BJ (cell line): ENCODE measurements around the gene HMCN1. TPM values are rescaled to one million over a fixed set of nuclear protein-coding genes. Genes with fewer than 3 reads are reported as not detected.

Experiments
- CTCF ChIA-PET: fragments of 350-600 bp; formaldehyde crosslinking; extraction: SDS; loops from one replicate; lab custom pipeline; 2021; ENCODE audit warnings: antibody characterized with exemption, inconsistent platforms; lab: Yijun Ruan, JAX
- POLR2A ChIA-PET: fragments of 300-600 bp; sonication (Branson Sonifier 250); formaldehyde crosslinking; extraction: SDS; loops from one replicate; lab custom pipeline; 2021; ENCODE audit warnings: antibody characterized with exemption; lab: Charles Lee
- DNase-seq: peaks from one replicate; pipeline ENCODE4 v3.0.0-alpha.2; 2011; ENCODE audit warnings: low read depth
- H3K27me3 ChIP-seq: 2 replicates; pipeline ENCODE4 v1.6.0; 2011; ENCODE audit warnings: low read length; ENCODE audit not compliant: control insufficient read depth, insufficient read depth
- H3K36me3 ChIP-seq: 2 replicates; pipeline ENCODE4 v1.5.1; 2011; ENCODE audit warnings: low read length; ENCODE audit not compliant: control insufficient read depth, insufficient read depth
- H3K4me3 ChIP-seq: 2 replicates; pipeline ENCODE4 v1.5.1; 2011; ENCODE audit warnings: low read depth, mild to moderate bottlenecking, control low read depth, low read length
- CTCF ChIP-seq: IDR thresholded peaks from 2 replicates; pipeline ENCODE4 v1.5.1; 2011; ENCODE audit warnings: low read depth, mild to moderate bottlenecking, control low read depth, inconsistent platforms, low read length, moderate library complexity; ENCODE audit not compliant: insufficient read depth
- polyA plus RNA-seq: library from polyadenylated mRNA; depleted of rRNA; stranded (reverse); fragments of >200 nt; gene quantifications from 2 replicates; pipeline ENCODE4 v1.2.3, GENCODE V29; 2011

Gene HMCN1
- polyA plus RNA-seq, 1 experiment, result 13.3 TPM

- POLR2A ChIA-PET, result no interaction called here
- H3K36me3 ChIP-seq, result no peaks in the 10 kb centered on the region
- no peak for DNase-seq
- H3K27me3 ChIP-seq, result no peaks in the 10 kb centered on the region
- CTCF ChIA-PET, result interaction anchor here (1.0 kb wide), 1 partner anchor 11 kb away, joined by 3 read pairs; no protein-coding TSS in a partner anchor
- no peak for TF ChIP-seq CTCF
- no peak overlapping the region for H3K4me3 ChIP-seq
These were observed 316.2 kb downstream of the HMCN1 start for GRCh38 chr1:186050360-186050759.

- POLR2A ChIA-PET, result no interaction called here
- TF ChIP-seq CTCF, result no peak
- Histone ChIP-seq H3K4me3 (no peak overlapping the region), H3K27me3 (no peaks in the 10 kb centered on the region), H3K36me3 (no peaks in the 10 kb centered on the region)
- DNase-seq, result no peak
- CTCF ChIA-PET, result no interaction called here
These were observed 319.8 kb downstream of the HMCN1 start for GRCh38 chr1:186054003-186054402.

- Histone ChIP-seq H3K4me3 (no peak overlapping the region), H3K27me3 (no peaks in the 10 kb centered on the region), H3K36me3 (no peaks in the 10 kb centered on the region)
- ChIA-PET POLR2A (no interaction called here), CTCF (interaction anchor here (0.7 kb wide), 1 partner anchor 14 kb away, joined by 3 read pairs; no protein-coding TSS in a partner anchor)
- DNase-seq, result no peak
- no peak for TF ChIP-seq CTCF
These were observed 320.7 kb downstream of the HMCN1 start for GRCh38 chr1:186054932-186055331.

GRCh38 chr1:186055846-186056245, 321.7 kb downstream of the HMCN1 start:
- POLR2A ChIA-PET, result no interaction called here
- no peak for DNase-seq
- no peak for TF ChIP-seq CTCF
- H3K27me3 ChIP-seq, result no peaks in the 10 kb centered on the region
- H3K36me3 ChIP-seq, result no peaks in the 10 kb centered on the region
- no peak overlapping the region for H3K4me3 ChIP-seq
- CTCF ChIA-PET, result no interaction called here

GRCh38 chr1:186057086-186057485, 322.9 kb downstream of the HMCN1 start:
- TF ChIP-seq CTCF, result no peak
- no peak for DNase-seq
- ChIA-PET CTCF (no interaction called here), POLR2A (no interaction called here)
- H3K27me3 ChIP-seq, result no peaks in the 10 kb centered on the region
- no peak overlapping the region for H3K4me3 ChIP-seq
- H3K36me3 ChIP-seq, result no peaks in the 10 kb centered on the region
